ENCODE measurements around the gene PACRG.
A peak's percentile ranks its signal among the peaks of the same experiment; 100 is the strongest.

The PACRG gene

DNA sequence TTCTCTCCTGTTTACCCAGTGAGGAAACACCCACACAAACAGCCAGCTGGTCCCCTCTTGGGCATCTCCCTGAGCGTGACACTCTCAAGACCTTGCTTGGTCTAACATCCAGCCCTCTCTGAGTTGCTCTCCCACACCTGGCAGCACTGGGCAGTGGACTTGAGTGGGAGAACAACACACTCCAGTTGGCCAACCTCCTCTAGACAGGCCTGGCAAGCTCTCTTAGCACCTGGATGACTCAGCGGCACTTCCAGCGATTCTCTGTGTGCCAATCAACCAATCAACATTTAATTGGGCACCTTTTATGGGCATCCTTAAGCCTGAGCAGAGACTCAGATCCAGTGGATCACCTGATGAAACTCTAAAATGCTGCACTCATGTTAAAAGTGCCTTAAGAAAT, 610.2 kb downstream of the PACRG start:
- DNase-seq: no peak

DNA sequence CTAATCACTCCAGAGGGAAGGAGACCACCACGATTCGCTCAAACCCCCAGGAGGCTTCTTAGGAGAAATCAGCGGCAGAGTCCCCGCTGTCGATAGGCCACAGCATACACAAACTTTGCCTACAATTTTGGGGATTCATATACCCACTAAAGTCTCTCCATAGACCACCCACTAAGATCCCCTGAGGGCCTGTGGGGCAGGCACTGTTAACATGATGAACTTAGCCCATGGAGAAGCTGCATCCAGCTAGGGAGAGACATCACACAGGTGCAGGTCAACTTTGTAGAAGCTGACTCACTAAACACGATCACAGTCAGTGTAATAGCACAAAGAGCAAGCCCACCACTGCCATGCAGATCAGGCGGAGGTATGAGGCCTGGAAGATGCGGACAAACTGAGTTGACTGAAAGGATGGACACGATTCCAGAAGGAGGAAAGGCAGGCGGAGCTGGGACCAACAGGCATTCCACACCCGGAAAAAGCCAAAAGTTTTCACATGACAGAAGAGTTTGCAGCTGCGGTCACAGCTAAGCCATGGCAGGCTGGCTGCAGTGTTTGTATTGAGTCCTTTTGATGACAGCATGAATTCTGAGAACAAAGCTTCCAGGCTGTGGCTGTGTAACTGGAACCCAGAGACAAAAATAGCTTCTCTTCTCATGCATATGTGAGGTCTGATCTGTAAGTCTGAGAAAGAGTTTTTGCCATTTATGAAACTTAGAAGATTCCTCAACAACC, 611.1 kb downstream of the PACRG start:
- DNase-seq: peak in 10 of 14 donors; percentile 37 to 83 (median 75)

DNA sequence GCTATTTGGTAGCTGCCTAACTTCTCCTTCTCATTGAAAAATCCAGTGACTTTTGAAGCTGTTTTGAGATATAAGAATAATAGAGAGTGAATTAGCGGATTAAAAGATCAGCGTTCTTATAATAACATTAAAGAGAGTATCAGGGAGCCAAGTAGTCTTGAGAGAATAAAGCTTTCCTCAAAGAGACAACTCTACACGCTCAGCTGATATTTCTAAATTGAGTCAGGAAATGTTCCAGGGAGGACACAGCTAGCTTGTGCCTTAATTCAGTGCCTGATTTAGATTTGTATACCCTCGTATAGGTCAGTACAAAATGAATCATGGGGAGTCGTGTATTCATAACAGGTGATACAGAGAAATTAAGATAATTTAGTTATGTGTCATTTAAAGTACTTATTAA, 611.7 kb downstream of the PACRG start:
- no peak for DNase-seq

DNA sequence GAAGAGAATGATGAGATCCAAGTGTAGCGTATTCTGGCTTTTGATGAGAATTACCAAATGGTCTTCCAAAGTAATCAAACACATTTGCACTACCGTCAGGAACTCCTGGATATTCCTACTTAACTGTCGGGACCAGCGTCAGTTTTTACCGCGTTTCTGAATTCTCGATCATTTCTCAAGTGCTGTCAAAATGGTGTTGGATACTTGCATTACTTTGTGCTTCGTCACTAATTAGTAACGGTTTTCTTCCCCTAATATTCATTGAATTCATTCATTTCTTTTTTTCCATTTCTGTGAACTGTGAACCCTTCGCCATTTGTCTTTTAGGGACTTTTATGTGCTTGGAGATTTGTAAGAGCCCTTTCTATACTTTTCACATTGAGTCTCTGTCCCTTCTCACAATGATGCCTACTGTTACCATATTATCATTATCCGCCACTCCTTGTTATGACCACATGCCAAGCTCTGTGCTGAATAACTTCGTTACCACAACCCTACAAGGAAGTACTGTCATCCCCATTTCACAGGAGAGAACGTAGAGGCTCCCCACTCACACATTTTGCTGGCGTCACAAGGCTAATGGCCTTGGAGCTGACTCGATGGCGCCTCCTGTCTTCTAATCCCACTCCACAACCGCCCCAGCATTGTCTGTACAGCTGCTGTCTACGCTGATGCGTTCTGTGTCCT, 612.6 kb downstream of the PACRG start:
- DNase-seq: no peak

DNA sequence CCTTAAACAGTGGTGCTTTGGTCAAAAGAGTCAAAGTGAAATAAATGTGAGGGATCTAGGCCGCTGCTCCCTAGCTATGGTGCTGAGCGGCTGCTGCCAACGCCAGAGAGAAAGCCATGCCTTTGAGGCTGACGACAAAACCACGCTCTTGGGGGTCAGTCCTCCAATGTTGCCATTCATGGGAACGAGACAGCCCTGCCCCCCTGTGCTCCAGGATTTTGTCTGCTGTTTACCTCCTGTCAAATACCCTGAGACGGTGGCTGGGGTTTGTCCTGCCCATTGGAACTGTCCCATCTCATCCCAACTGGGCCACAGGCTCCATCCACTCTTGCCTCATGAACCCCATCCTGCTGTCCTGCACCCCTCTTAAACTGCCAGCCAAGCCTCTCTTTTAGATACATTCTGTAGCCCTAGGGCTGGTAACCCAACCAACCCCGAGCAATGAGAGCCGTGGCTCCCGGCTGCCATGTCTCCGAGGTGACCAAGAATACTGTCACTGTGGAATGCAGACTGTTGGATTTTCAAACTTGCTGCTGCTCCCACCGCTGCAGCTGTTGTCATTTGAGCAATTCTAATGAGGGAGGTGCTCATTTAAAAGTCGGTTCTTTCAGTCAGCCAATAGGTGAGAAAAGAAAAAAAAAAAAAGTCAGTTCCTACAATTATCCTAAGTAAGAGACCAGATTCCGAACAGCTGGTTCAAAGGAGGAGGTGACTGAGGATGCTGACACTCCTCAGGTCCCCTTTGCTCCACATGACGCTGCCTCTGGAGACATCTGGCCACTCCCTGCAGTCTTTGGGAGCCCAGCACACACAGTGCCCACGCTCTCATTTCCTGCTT, 613.7 kb downstream of the PACRG start:
- peak in 5 of 14 donors; percentile 28 to 71 (median 50) for DNase-seq

DNA sequence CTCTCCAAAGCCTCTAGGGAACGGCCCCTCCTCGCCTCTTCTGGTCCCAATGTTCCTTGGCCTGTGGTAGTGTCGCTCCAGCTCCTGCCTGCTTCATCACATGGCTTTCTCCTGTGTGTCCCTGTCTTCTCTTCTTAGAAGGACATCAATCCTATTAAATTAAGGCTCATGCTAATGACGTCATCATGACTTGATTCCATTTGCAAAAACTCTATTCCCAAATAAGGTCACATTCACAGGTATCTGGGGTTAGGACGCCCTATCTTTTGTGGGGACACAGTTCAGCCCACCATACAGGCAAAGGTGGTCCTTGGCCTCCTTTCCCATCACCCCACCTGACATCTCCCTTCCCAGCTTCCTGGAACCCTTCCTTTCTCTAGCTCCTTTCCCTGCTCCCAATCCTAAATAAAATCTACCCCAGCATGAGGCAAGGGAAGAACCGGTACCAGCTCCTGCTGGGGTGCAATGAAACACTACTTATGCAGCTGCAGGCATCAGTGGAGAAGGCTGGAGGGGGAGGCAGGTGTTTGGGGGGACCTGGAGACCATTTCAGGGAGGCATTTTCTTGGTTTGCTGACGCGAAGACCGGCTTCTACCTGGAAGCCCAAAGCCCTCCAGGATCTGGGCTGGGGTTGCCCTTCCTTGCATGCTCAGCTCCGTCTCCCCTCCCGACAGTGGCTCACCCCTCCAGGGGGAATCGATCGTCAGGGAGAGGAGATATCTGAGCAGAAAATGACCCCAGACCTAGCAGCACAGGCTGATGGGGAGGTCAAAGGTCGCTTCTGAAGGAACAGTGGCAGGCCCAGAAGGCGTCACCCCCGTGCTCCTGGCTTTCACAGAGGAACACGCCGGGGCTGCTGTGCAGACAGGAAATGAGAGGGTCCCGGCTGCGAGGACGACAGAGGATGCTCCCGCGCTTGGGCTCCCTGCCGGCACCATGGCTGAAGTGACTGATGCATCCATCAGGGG, 615.1 kb downstream of the PACRG start:
- DNase-seq: no peak

DNA sequence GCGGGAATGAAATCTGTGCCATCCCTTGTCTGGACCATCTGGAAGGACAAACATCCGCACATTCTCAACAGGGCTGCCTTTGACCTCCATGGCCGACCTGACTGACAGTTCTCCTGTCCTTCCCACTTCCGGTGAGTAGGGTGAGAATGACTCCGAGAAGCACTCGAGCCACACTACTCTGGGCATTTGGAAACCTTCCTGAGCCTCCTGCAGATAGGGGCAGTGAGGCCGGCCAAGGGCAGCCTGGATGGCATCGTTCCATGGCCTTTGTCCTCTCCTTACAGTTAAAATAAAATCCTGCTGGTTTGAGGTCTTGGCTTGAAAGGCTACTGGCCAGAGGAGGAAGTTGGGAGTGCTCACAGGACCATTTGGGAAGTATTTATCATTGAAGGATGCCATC, 615.8 kb downstream of the PACRG start:
- no peak for DNase-seq

DNA sequence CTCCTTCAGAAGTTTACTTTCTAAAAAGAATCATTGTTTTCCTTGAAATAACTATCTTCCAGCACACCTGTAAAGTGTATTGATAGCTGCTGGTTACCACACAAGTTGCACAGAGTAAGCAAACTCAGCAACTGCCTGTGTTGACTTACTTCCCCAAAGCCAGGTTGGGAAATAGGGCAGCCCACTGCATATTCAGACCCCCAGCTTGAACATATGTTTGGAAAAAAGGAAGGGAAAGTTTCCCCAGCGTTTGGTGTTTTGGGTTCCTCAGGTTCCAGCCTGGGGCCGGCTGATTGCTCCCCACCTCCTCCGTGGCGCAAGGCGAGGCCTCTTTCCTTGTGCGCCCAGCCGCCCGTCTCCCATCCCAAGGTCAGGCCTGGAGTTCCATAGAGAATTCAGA, 616.6 kb downstream of the PACRG start:
- DNase-seq: no peak

DNA sequence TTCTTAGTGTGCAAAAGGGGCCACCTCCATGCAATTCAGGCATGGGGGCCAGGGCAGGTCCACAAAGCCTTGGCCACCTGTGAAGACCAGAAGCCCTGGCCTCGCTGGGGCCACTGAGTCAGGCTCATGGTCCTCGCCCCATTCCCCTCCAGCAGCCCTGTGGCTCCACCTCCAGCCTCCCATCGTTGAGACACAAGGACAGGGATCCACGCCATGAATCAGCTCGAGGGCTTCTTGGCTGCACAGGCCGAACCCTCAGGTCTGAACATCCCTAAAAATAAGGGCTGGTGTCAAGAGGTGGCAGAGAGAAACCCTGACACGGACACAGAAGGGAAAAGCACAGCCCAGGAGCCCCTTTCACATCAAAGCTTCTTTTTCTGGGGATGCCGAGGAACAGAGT, 618.2 kb downstream of the PACRG start:
- DNase-seq: no peak

DNA sequence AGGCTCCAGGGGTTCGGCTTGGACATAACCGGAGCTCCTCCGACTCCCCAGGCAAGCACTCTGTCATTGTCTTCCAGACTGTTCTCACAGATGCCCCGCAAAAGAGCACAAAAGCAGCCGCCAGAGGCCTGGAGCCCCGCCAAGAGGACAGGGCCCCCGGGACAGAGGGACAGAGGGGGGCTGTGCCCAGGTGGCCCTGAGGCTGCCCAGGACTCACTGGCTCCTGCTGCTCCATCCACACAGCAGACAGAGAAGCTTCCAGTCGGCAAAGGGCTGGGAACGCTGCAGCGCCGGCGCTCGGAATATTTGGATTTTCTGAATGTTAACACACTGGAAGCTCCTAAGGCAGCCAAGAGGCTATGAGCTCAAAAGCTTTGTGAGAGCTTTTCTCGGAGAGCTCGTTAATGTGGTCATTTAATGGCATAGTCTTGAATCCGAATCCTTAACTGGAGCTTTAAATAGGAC, 618.8 kb downstream of the PACRG start:
- DNase-seq: peak in 10 of 14 donors; percentile 11 to 78 (median 60)

DNA sequence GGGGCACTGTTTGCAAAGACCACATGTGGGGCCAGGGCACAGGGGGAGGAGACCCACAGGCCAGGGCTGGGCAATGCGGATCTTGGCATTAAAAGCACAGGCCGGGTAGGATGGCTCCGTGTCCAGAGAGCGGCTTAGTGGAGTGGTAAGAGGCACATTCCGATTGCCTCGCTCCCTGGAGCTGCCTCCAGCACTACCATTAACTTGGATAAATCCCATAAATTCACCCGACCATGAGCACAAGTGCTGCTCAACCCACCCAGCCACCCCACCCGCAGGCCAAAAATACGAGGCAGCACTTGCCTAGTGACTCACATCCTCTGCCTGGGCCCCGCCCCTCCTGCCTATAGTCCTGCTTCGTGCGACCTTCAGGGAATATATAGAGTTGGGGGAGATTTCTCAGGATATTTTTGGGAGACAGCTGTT, 619.3 kb downstream of the PACRG start:
- DNase-seq: peak in 1 of 14 donors; percentile 72

DNA sequence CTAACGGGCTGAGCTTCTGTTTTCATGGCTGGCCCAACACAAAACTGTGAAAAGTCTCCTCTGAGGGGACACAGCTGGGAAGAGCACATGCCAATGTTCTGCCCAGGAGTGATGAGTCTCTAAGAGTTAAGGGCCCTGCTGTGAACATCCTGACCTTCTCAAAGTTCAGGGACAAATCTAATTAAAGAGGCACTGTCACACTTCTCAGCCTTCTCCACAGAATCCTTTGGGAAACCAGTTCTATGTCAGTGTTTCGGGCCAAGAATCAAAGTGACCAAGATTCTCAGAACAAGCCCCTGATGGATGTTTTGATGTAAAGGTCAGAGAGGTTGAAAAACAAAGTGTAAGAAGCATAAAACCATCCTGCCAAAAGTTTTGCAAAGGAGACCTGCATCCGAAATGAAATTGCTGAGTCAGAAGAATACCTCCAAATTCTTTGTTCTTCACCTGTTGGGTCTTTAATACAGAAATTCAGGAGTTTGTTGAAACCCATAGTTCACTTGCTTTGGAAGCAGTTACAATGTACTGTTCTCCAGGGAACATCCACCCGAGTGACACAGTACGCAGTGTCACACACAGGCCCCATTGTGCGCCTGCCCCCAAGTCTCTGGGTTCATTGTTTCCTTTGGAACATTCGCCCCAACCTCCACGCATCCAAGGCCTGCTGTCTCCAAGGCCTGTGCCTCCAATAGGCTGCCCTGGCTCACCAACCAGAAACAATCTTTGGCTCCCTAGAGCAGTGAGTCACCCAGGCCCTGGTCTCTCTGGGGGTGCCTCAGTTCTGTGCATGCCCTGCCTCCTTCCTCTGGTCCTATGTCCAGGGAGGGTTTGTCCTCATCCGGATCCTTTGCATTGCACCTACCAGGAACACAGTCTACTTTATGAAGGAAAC, 621.3 kb downstream of the PACRG start:
- DNase-seq: peak in 12 of 14 donors; percentile 55 to 96 (median 84)

DNA sequence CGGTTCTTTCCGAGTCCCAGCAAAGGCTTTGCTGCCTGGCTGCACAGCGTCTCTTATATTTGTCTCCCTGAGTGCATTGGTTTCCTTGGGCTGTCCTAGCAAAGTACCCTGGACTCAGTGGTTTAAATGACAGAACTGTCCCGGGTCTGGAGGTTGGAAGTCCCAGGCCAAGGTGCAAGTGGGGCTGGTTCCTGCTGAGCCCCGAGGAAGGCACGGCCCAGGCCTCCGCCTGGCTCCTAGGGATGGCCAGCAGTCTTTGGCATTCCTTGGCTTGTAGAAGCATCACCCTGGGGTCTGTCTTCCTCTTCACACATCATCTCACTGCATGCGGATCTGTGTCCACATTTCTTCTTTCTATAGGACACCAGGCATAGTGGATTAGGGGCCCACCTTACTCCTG, 621.9 kb downstream of the PACRG start:
- DNase-seq: no peak

DNA sequence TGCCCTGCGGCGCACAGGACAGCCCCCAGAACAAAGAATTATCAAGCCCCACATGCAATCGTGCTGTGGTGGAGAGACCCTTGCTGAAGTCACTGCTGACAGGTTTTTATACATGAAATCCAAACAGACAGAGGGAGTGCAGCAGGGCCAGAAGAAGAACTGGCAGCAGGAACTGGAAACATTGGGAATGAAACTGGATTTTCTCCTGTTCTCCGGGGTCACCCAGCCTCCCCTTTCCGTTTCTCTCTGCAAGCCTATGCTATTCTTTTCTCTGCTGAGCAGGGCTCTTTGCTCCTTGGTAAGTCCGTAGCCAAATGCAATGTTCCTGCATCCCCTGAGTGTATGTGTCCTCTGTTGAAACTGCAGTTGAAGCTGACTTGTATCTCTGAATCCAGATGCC, 623.2 kb downstream of the PACRG start:
- DNase-seq: no peak

DNA sequence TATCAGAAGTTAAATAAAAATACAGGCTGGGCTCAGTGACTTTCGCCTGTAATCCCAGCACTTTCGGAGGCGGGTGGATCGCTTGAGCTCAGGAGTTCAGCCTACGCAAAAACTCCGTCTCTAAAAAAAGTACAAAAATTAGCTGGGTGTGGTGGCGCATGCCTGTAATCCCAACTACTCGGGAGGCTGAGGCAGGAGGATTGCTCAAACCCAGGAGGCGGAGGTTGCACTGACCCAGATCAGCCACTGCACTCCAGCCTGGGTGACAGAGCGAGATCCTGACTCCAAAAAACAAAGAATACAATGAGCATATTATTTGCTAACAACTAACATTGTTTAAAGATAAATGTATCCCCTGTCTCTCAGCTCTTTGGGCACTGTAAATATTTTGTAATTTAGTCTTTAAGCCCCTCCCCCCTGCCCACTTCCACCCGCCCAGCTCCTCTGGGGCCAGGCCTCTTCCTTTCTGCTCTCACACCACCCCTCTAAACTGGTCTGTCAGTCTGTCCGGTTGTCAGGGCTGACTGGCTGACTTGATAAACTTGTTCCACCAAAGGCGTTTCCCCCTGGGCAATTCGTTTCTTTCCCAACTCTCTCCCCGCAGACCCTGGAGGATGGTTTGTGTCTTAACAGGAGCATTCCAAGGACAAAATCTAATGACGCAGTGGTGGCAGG, 624.4 kb downstream of the PACRG start:
- DNase-seq: peak in 6 of 14 donors; percentile 22 to 56 (median 48)

DNA sequence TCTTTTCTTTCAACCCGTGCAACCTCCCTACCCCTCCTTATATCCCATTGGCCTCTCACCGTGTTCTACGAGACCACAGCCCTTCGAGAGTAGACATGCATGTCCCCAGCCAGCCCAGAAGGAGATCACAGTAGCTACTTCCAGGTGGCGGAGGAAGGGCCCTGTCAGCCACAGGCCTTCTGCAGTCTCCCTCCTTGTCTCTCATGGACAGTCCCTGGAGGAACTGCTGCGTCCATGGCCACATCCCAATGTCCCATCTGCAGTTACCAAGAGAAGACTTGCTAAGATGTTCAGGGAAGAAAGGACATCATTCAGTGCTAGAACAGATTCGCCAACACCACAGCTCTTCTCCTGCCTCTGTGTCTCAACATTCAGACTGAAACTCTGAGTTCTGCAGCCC, 625.2 kb downstream of the PACRG start:
- DNase-seq: no peak

DNA sequence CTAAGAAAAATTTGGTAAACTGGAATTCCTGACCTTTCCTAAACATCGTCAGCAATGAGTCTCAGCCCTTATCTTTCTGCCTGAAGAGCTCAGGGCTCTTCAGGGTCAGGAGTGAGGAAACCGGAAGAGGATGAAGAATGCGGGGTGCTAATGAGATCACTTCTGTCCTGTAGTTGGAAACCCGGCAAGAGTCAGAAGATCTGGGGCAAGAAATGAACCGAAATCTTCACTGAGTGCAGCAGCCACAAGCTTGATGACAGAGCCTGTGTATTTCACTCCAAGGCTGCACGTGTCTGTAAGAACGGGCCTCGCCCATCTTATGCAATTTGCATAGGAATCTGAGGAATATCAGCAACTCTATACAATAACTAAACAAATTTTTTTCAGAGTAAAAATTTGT, 626.3 kb downstream of the PACRG start:
- DNase-seq: no peak

DNA sequence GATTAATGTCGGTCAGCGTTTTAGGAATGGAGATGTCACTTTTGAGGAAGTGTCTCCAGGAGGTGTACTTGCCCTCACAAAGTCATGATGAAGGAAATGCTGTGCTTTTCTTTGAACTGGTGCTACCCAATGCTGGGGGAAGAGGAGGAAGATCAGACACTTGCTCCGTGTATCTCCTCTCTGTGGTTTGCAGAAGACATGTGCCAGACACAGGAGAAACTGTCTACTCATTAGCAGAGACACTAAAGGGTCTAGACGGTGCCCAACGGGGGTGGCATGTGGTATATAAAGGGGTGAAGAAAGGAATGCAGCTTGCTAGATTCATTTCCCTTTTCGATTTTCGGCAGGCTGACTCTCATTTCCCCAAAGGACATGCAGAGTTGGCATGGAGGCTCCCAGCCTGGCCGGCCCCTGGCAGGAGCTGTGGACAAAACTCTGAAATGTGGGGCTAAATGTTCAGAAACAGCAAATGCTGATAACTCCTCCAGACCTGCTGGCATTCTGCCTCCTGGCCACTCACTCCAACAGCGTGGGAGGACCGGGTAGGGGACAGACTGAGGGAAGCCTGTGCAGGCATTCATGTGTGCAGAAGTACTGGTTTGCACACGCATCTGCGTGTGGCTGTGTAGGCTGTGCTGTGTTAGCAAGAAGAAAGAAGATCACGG, 627.1 kb downstream of the PACRG start:
- peak in 9 of 14 donors; percentile 27 to 77 (median 62) for DNase-seq

DNA sequence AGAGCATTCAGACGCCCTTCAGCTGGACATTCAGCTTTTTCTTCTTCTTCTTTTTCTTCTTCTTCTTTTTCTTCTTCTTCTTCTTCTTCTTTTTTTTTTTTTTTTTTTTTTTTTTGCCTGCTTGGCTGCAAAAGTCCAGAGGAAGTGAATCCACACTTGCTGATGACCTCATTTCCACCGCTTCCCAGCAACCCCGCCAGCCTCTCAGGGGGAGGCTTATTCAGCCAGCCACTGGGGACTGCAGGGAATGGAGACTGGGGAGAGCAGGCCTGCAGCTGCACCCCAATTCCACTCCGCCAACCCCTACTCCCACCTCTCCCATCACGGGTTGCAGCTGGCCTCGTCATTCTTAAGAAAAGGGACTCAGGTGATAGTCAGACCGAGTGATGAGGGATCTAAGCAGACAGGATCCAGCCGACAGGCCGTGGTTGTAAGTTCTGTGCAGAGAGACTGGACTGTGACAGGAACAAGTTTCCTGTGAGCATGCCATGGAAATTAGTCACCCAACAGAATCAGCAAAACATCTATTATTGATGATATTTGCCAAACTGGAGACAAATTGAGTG, 627.7 kb downstream of the PACRG start:
- DNase-seq: peak in 7 of 14 donors; percentile 41 to 84 (median 62)
